LNCaP clone FGC (cell line): ENCODE measurements around the gene WDR37.

Source experiments
- DNase-seq: peaks from one replicate; pipeline ENCODE4 v3.0.0-alpha.2; 2011; ENCODE audit warnings: low read depth
- H3K4me3 ChIP-seq: 2 replicates; pipeline ENCODE4 v1.5.1; 2011; ENCODE audit warnings: mild to moderate bottlenecking, low read depth, low read length, control low read depth
- CTCF ChIP-seq: IDR thresholded peaks from 2 replicates; pipeline ENCODE4 v1.5.1; 2012; ENCODE audit warnings: mild to moderate bottlenecking; ENCODE audit not compliant: control insufficient read depth, insufficient read depth; ENCODE audit errors: extremely low read depth

The WDR37 gene

GRCh38 chr10:1169981-1170866, 114.0 kb downstream of the WDR37 start:
- DNase-seq: no peak
- TF ChIP-seq CTCF: no peak
- no peak overlapping the region for H3K4me3 ChIP-seq

- H3K4me3 ChIP-seq: no peak overlapping the region
- TF ChIP-seq CTCF: no peak
- DNase-seq: no peak
These were observed 114.6 kb downstream of the WDR37 start for GRCh38 chr10:1170867-1171180.

GRCh38 chr10:1171182-1171581, 115.0 kb downstream of the WDR37 start:
- TF ChIP-seq CTCF: no peak
- H3K4me3 ChIP-seq: no peak overlapping the region
- DNase-seq: no peak

- no peak for DNase-seq
- H3K4me3 ChIP-seq: no peak overlapping the region
- TF ChIP-seq CTCF: no peak
These were observed 115.4 kb downstream of the WDR37 start for GRCh38 chr10:1171586-1171985.

- TF ChIP-seq CTCF: no peak
- DNase-seq: no peak
- H3K4me3 ChIP-seq: no peak overlapping the region
These were observed 116.2 kb downstream of the WDR37 start for GRCh38 chr10:1172256-1172984.

GRCh38 chr10:1173091-1173490, 116.9 kb downstream of the WDR37 start:
- H3K4me3 ChIP-seq: no peak overlapping the region
- no peak for DNase-seq
- no peak for TF ChIP-seq CTCF
